OCI-M2 (cell line): ENCODE results near the gene ABTB2.

Source experiments
- DNase-seq: peaks from one replicate; lab custom pipeline; 2025; ENCODE audit not compliant: unreplicated experiment; lab: John Stamatoyannopoulos, UW

Gene ABTB2

GRCh38 chr11:34292546-34292945 is 65.3 kb downstream of the ABTB2 start:
- no peak for DNase-seq

- no peak for DNase-seq
These were observed 65.7 kb downstream of the ABTB2 start for GRCh38 chr11:34292111-34292510.

- no peak for DNase-seq
These were observed 66.9 kb downstream of the ABTB2 start for GRCh38 chr11:34290926-34291325.

GRCh38 chr11:34288492-34288891 is 69.3 kb downstream of the ABTB2 start:
- no peak for DNase-seq

- DNase-seq, result no peak
These were observed 72.9 kb downstream of the ABTB2 start for GRCh38 chr11:34284811-34285481.

GRCh38 chr11:34284156-34284555 is 73.7 kb downstream of the ABTB2 start:
- DNase-seq, result no peak

GRCh38 chr11:34280945-34281872 is 76.6 kb downstream of the ABTB2 start:
- no peak for DNase-seq

GRCh38 chr11:34278693-34279297 is 79.0 kb downstream of the ABTB2 start:
- DNase-seq, result no peak

GRCh38 chr11:34278175-34278574 is 79.6 kb downstream of the ABTB2 start:
- no peak for DNase-seq

GRCh38 chr11:34277171-34277570 is 80.6 kb downstream of the ABTB2 start:
- no peak for DNase-seq

- no peak for DNase-seq
These were observed 81.4 kb downstream of the ABTB2 start for GRCh38 chr11:34276352-34276864.

- DNase-seq, result no peak
These were observed 82.3 kb downstream of the ABTB2 start for GRCh38 chr11:34275486-34275885.

GRCh38 chr11:34274712-34275398 is 83.0 kb downstream of the ABTB2 start:
- DNase-seq, result no peak

GRCh38 chr11:34273099-34273498 is 84.7 kb downstream of the ABTB2 start:
- no peak for DNase-seq

- DNase-seq, result no peak
These were observed 86.1 kb downstream of the ABTB2 start for GRCh38 chr11:34271727-34272126.

- DNase-seq, result no peak
These were observed 87.1 kb downstream of the ABTB2 start for GRCh38 chr11:34270711-34271110.

GRCh38 chr11:34269694-34270245 is 88.0 kb downstream of the ABTB2 start:
- no peak for DNase-seq

GRCh38 chr11:34268906-34269430 is 88.8 kb downstream of the ABTB2 start:
- DNase-seq, result no peak

- no peak for DNase-seq
These were observed 90.4 kb downstream of the ABTB2 start for GRCh38 chr11:34267417-34267816.

- DNase-seq, result no peak
These were observed 90.8 kb downstream of the ABTB2 start for GRCh38 chr11:34267013-34267412.
